Liver (tissue), 9 donors: ENCODE data around the gene KRT4. TPM values are rescaled to one million over a fixed set of nuclear protein-coding genes. Genes with fewer than 3 reads are reported as not detected.

Experiments
- DNase-seq: peaks from one replicate; pipeline ENCODE4 v3.0.0-alpha.2; 2017; ENCODE audit warnings: low spot score
- H3K27ac ChIP-seq, 2 donors: one replicate each; pipeline ENCODE4 v1.7.0; 2013; ENCODE audit warnings: inconsistent platforms in 2 of 2, low read length in 2 of 2, control low read depth in 1 of 2, low read depth in 1 of 2, mild to moderate bottlenecking in 1 of 2
- H3K27me3 ChIP-seq, 4 donors: one replicate each; pipeline versions ENCODE4 v1.6.1 to v1.7.0; 2013; ENCODE audit warnings: low read length in 3 of 4, inconsistent platforms in 1 of 4, mild to moderate bottlenecking in 1 of 4, moderate library complexity in 1 of 4; ENCODE audit not compliant: control insufficient read depth in 4 of 4, insufficient read depth in 4 of 4
- H3K36me3 ChIP-seq, 4 donors: one replicate each; pipeline versions ENCODE4 v1.6.1 to v1.7.0; 2013; ENCODE audit warnings: low read length in 3 of 4, mild to moderate bottlenecking in 3 of 4, low read depth in 1 of 4, moderate library complexity in 1 of 4; ENCODE audit not compliant: control insufficient read depth in 4 of 4, insufficient read depth in 3 of 4
- H3K4me1 ChIP-seq, 4 donors: one replicate each; pipeline versions ENCODE4 v1.6.1 to v1.7.0; 2013; ENCODE audit warnings: low read length in 3 of 4, mild to moderate bottlenecking in 3 of 4, moderate library complexity in 1 of 4; ENCODE audit not compliant: control insufficient read depth in 4 of 4, insufficient read depth in 4 of 4
- H3K4me3 ChIP-seq, 3 donors: one replicate each; pipeline versions ENCODE4 v1.6.1 to v1.7.0; 2013; ENCODE audit warnings: low read length in 3 of 3, control low read depth in 1 of 3, low read depth in 1 of 3, mild to moderate bottlenecking in 1 of 3
- H3K9ac ChIP-seq, 2 donors: one replicate each; pipeline ENCODE4 v1.7.0; 2013; ENCODE audit warnings: low read length in 2 of 2, mild to moderate bottlenecking in 2 of 2, moderate library complexity in 2 of 2, control low read depth in 1 of 2, low read depth in 1 of 2
- H3K9me3 ChIP-seq, 4 donors: one replicate each; pipeline versions ENCODE4 v1.6.1 to v1.7.0; 2013; ENCODE audit warnings: low read length in 3 of 4; ENCODE audit not compliant: control insufficient read depth in 4 of 4
- EGR1 ChIP-seq, 2 donors: IDR thresholded peaks; 2 replicates each; pipeline ENCODE4 v1.6.1; 2016 to 2018; ENCODE audit warnings: antibody characterized with exemption in 2 of 2, low read depth in 2 of 2
- FOXA1 ChIP-seq: IDR thresholded peaks from 2 replicates; pipeline ENCODE4 v1.6.1; 2016; ENCODE audit warnings: antibody characterized with exemption
- FOXA2 ChIP-seq: IDR thresholded peaks from 2 replicates; pipeline ENCODE4 v1.6.1; 2016; ENCODE audit warnings: antibody characterized with exemption
- GABPA ChIP-seq, 2 donors: IDR thresholded peaks in 1 of 2; conservative IDR thresholded peaks in 1 of 2; 2 replicates each; pipeline ENCODE4 v1.6.1; 2016; ENCODE audit warnings: antibody characterized with exemption in 2 of 2, mild to moderate bottlenecking in 1 of 2, moderate library complexity in 1 of 2
- HNF4A ChIP-seq, 2 donors: conservative IDR thresholded peaks; 2 replicates each; pipeline ENCODE4 v1.6.1; 2016; ENCODE audit warnings: antibody characterized with exemption in 2 of 2, mild to moderate bottlenecking in 2 of 2
- HNF4G ChIP-seq: IDR thresholded peaks from 2 replicates; pipeline ENCODE4 v1.6.1; 2016; ENCODE audit warnings: antibody characterized with exemption
- JUND ChIP-seq, 2 donors: IDR thresholded peaks; 2 replicates each; pipeline ENCODE4 v1.6.1; 2016; ENCODE audit warnings: antibody characterized with exemption in 2 of 2
- NR2F2 ChIP-seq: IDR thresholded peaks from 2 replicates; pipeline ENCODE4 v1.6.1; 2016; ENCODE audit warnings: antibody characterized with exemption
- RAD21 ChIP-seq, 2 donors: IDR thresholded peaks; 2 replicates each; pipeline ENCODE4 v1.6.1; 2016; ENCODE audit warnings: antibody characterized with exemption in 2 of 2, mild to moderate bottlenecking in 2 of 2
- RXRA ChIP-seq, 2 donors: IDR thresholded peaks; 2 replicates each; pipeline ENCODE4 v1.6.1; 2017 to 2018; ENCODE audit warnings: antibody characterized with exemption in 2 of 2, mild to moderate bottlenecking in 1 of 2
- SP1 ChIP-seq: IDR thresholded peaks from 2 replicates; pipeline ENCODE4 v1.6.1; 2018; ENCODE audit warnings: antibody characterized with exemption, mild to moderate bottlenecking
- TAF1 ChIP-seq: conservative IDR thresholded peaks from 2 replicates; pipeline ENCODE4 v1.6.1; 2016; ENCODE audit warnings: antibody characterized with exemption, mild to moderate bottlenecking
- YY1 ChIP-seq: IDR thresholded peaks from 2 replicates; pipeline ENCODE4 v1.6.1; 2016; ENCODE audit warnings: antibody characterized with exemption, mild to moderate bottlenecking
- WGBS: extraction: QIAGEN DNeasy Blood & Tissue Kit; methylation state at CpG from one replicate; pipeline ENCODE4 v1.1.7; 2013; 5-methylcytosine and 5-hydroxymethylcytosine counted together
- polyA plus RNA-seq, 2 donors: library from polyadenylated mRNA; stranded (reverse) in 1 of 2; unstranded in 1 of 2; fragments of 200-250 nt in 1 of 2; fragments of >200 nt in 1 of 2; fragmentation: Nextera tagmentation in 1 of 2; extraction: Ambion mirVana in 1 of 2; gene quantifications; one replicate each; pipeline versions ENCODE4 v1.2.1 to v1.2.3, GENCODE V29; 2013 to 2015
- total RNA-seq, 2 donors: library from RNA; depleted of rRNA; stranded (reverse); fragments of >200 nt; gene quantifications; one replicate each; pipeline ENCODE4 v1.2.3, GENCODE V29; 2014
- TF ChIP-seq, protein P1 (sequence below): IDR thresholded peaks from 2 replicates; pipeline ENCODE4 v1.6.1; 2016; ENCODE audit warnings: antibody characterized with exemption, mild to moderate bottlenecking
- TF ChIP-seq, protein P2 (sequence below): IDR thresholded peaks from 2 replicates; pipeline ENCODE4 v1.6.1; 2016; ENCODE audit warnings: antibody characterized with exemption
- TF ChIP-seq, protein P3 (sequence below): fragments of 150-350 bp; IDR thresholded peaks from 2 replicates; pipeline ENCODE4 v1.5.1; 2017; ENCODE audit warnings: improper control_type of control experiment, low read depth, low read length; ENCODE audit not compliant: missing input control
- TF ChIP-seq, protein P4 (sequence below): IDR thresholded peaks from 2 replicates; pipeline ENCODE4 v1.6.1; 2016; ENCODE audit warnings: antibody characterized with exemption
- TF ChIP-seq, protein P5 (sequence below): IDR thresholded peaks from 2 replicates; pipeline ENCODE4 v1.6.1; 2016; ENCODE audit warnings: antibody characterized with exemption
- donor health status: healthy.
- donor health status: healthy.
- donor health status: healthy.
- donor health status: healthy.
- donor health status: healthy.

KRT4 gene
- total and polyA plus RNA-seq, 4 donors = 0.05 to 0.23 TPM; not detected in 2

DNA sequence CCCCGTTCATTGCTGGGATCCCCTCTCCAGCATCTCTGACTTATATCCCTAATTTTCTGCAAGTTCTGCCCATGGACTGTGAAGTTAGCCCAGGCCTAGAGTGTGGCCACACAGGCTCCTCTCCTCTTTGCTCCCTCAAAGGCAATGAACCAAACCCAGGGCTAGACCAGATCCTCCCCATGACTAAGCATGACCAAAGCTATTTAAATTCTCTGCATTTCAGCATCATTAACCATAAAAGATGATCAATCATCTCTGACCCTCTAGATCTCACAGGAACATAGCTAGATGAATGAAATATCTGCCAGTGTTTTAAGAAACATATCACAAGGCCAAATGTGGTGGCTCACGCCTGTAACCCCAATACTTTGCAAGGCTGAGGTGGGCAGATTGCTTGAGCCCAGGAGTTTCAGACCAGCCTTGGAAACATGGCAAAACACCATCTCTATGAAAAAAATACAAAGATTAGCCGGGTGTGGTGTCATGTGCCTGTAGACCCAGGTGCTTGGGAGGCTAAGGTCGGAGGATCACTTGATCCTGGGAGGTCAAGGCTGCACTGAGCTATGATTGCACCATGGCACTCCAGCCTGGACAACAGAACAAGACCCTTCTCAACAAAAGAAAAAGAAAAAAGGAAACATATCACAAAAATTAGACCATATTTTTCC lies 15.8 kb downstream of the KRT4 start:
- no peaks in the 10 kb centered on the region for H3K4me1 ChIP-seq
- H3K9me3 ChIP-seq = no peaks in the 10 kb centered on the region
- TF ChIP-seq TAF1 (no peak), NR2F2 (no peak), RXRA (IDR thresholded peaks at IDR 0.05) (no peak), YY1 (no peak), JUND (IDR thresholded peaks at IDR 0.05) (no peak), GABPA (IDR thresholded peaks at IDR 0.05 in 1 of 2, conservative IDR thresholded peaks at IDR 0.05 in 1 of 2) (no peak), SP1 (no peak), RAD21 (IDR thresholded peaks at IDR 0.05) (no peak), EGR1 (IDR thresholded peaks at IDR 0.05; ENCODE audit: low read depth in 2 of 2) (no peak), HNF4G (no peak), HNF4A (conservative IDR thresholded peaks at IDR 0.05) (no peak), FOXA1 (no peak), FOXA2 (no peak)
- TF ChIP-seq, protein P1, sequence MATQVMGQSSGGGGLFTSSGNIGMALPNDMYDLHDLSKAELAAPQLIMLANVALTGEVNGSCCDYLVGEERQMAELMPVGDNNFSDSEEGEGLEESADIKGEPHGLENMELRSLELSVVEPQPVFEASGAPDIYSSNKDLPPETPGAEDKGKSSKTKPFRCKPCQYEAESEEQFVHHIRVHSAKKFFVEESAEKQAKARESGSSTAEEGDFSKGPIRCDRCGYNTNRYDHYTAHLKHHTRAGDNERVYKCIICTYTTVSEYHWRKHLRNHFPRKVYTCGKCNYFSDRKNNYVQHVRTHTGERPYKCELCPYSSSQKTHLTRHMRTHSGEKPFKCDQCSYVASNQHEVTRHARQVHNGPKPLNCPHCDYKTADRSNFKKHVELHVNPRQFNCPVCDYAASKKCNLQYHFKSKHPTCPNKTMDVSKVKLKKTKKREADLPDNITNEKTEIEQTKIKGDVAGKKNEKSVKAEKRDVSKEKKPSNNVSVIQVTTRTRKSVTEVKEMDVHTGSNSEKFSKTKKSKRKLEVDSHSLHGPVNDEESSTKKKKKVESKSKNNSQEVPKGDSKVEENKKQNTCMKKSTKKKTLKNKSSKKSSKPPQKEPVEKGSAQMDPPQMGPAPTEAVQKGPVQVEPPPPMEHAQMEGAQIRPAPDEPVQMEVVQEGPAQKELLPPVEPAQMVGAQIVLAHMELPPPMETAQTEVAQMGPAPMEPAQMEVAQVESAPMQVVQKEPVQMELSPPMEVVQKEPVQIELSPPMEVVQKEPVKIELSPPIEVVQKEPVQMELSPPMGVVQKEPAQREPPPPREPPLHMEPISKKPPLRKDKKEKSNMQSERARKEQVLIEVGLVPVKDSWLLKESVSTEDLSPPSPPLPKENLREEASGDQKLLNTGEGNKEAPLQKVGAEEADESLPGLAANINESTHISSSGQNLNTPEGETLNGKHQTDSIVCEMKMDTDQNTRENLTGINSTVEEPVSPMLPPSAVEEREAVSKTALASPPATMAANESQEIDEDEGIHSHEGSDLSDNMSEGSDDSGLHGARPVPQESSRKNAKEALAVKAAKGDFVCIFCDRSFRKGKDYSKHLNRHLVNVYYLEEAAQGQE = no peak
- TF ChIP-seq, protein P2, sequence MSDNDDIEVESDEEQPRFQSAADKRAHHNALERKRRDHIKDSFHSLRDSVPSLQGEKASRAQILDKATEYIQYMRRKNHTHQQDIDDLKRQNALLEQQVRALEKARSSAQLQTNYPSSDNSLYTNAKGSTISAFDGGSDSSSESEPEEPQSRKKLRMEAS = no peak
- TF ChIP-seq, protein P3, sequence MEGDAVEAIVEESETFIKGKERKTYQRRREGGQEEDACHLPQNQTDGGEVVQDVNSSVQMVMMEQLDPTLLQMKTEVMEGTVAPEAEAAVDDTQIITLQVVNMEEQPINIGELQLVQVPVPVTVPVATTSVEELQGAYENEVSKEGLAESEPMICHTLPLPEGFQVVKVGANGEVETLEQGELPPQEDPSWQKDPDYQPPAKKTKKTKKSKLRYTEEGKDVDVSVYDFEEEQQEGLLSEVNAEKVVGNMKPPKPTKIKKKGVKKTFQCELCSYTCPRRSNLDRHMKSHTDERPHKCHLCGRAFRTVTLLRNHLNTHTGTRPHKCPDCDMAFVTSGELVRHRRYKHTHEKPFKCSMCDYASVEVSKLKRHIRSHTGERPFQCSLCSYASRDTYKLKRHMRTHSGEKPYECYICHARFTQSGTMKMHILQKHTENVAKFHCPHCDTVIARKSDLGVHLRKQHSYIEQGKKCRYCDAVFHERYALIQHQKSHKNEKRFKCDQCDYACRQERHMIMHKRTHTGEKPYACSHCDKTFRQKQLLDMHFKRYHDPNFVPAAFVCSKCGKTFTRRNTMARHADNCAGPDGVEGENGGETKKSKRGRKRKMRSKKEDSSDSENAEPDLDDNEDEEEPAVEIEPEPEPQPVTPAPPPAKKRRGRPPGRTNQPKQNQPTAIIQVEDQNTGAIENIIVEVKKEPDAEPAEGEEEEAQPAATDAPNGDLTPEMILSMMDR = no peak
- TF ChIP-seq, protein P4, sequence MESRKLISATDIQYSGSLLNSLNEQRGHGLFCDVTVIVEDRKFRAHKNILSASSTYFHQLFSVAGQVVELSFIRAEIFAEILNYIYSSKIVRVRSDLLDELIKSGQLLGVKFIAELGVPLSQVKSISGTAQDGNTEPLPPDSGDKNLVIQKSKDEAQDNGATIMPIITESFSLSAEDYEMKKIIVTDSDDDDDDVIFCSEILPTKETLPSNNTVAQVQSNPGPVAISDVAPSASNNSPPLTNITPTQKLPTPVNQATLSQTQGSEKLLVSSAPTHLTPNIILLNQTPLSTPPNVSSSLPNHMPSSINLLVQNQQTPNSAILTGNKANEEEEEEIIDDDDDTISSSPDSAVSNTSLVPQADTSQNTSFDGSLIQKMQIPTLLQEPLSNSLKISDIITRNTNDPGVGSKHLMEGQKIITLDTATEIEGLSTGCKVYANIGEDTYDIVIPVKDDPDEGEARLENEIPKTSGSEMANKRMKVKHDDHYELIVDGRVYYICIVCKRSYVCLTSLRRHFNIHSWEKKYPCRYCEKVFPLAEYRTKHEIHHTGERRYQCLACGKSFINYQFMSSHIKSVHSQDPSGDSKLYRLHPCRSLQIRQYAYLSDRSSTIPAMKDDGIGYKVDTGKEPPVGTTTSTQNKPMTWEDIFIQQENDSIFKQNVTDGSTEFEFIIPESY = no peak
- TF ChIP-seq, protein P5, sequence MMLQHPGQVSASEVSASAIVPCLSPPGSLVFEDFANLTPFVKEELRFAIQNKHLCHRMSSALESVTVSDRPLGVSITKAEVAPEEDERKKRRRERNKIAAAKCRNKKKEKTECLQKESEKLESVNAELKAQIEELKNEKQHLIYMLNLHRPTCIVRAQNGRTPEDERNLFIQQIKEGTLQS = no peak
- WGBS = 85% methylated on average over 4 of the region's 4 CpGs
- H3K4me3 ChIP-seq = no peak overlapping the region
- DNase-seq = no peak
- H3K36me3 ChIP-seq = no peaks in the 10 kb centered on the region
- H3K9ac ChIP-seq = no peak overlapping the region
- H3K27ac ChIP-seq = no peak overlapping the region
- H3K27me3 ChIP-seq = no peaks in the 10 kb centered on the region
